ENCODE results near the gene FAM181B.

Gene FAM181B

GRCh38 chr11:82680252-82680651, 53.4 kb downstream of the FAM181B start:
- no peak for DNase-seq
